Measurements from ENCODE around the gene EFCAB12. TPM values are rescaled to one million over a fixed set of nuclear protein-coding genes. Genes with fewer than 3 reads are reported as not detected.
A peak's percentile ranks its signal among the peaks of the same experiment; 100 is the strongest.
"Not testable (repeated sequence)": the region's sequence is repeated elsewhere in the genome, so short reads cannot be mapped to it uniquely, and the experiment has no call there.

Gene EFCAB12
- polyA plus RNA-seq, 1 experiment = 0.07 TPM

DNA sequence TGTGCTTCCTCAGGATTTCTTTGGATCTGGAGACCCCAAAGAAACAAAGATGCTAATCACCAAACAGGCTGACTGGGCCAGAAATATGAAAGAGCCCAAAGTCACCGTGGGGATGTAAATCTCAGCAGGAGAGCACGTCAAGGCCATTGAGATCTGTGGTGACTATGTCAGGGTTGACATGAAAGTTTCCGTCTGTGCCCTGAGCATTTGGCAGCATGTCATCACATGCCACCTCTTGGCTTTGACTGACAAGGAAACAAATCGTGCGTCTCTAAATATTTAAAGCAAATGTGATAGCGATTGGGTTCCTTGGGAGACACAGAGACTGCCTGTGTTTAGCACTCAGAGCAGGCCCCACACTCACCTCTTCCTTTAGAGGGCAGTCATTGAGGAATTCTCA lies 35.2 kb downstream of the EFCAB12 start:
- Histone ChIP-seq H3K9me3 (ENCODE audit: control insufficient read depth, insufficient read depth, low read length) (no peaks in the 10 kb centered on the region), H3K27me3 (ENCODE audit: control insufficient read depth, insufficient read depth, low read length) (no peaks in the 10 kb centered on the region), H3K27ac (ENCODE audit: low read depth, low read length) (no peak overlapping the region), H3K4me3 (ENCODE audit: low read depth, low read length) (no peak overlapping the region)
- TF ChIP-seq, protein P1, sequence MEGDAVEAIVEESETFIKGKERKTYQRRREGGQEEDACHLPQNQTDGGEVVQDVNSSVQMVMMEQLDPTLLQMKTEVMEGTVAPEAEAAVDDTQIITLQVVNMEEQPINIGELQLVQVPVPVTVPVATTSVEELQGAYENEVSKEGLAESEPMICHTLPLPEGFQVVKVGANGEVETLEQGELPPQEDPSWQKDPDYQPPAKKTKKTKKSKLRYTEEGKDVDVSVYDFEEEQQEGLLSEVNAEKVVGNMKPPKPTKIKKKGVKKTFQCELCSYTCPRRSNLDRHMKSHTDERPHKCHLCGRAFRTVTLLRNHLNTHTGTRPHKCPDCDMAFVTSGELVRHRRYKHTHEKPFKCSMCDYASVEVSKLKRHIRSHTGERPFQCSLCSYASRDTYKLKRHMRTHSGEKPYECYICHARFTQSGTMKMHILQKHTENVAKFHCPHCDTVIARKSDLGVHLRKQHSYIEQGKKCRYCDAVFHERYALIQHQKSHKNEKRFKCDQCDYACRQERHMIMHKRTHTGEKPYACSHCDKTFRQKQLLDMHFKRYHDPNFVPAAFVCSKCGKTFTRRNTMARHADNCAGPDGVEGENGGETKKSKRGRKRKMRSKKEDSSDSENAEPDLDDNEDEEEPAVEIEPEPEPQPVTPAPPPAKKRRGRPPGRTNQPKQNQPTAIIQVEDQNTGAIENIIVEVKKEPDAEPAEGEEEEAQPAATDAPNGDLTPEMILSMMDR (IDR thresholded peaks at IDR 0.05; ENCODE audit: low read depth, low read length) = no peak
- CTCF ChIA-PET = no interaction called here
- DNase-seq (ENCODE audit: low read depth, low spot score) = no peak
- POLR2A ChIA-PET = no interaction called here

DNA sequence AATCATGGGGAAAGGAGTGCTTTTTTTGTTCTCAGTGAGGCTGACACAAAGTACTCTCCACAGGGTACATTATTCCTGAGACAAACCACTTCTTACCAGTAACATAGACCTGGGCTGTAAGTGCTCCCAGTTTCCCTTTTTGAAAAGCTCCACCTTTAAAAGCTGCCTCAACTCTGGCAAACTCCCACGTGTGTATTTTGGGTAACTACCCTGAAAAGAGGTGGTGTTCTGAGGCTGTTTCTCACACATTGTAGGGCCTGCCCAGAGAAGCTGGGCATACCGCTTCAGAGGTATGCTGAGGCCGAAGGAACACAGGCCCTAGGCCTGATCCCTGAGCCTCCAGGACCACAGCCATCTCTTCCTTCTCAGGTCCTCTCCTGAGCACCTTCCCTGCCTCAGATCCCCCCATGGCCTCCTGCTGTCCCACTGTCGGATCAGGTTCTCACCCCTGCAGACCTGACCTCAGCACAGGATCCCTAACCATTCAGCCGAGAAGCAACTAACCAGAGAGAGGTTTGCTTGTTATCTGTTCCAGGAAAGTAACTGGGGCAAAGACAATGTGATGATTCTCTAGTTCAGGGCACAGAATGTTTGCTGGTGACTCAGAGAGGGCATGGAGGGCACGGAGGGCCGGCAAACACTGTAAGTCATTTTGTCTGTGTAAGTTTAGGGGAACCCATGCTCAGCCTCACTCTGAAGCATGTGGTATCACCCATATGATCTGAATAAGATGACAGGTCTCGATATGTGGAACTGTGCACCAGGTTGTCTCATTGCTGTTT lies 36.1 kb downstream of the EFCAB12 start:
- H3K4me3 ChIP-seq (ENCODE audit: low read depth, low read length); H3K9me3 ChIP-seq (ENCODE audit: control insufficient read depth, insufficient read depth, low read length); POLR2A ChIA-PET; H3K27me3 ChIP-seq (ENCODE audit: control insufficient read depth, insufficient read depth, low read length); DNase-seq (ENCODE audit: low read depth, low spot score); CTCF ChIA-PET; H3K27ac ChIP-seq (ENCODE audit: low read depth, low read length): not testable (repeated sequence)

DNA sequence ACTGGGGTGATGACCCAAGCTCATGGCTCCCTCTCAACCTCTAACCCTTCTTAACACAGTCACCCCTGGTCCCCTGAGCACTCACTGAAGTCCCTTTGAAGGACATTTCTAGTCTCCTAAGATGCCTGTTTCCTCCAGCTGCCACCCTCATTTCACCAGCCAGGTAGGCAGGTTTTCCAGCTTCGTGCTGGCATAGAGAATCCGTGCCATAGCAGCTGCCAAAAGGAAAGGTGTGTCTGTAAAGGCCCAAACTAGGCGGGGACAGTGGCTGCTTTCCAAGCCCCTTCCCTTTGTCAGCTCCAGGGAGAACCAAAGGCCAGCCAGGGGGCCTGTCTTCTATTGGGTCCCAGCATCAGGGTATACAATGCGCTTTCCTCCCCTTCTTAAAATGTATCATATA lies 36.9 kb downstream of the EFCAB12 start:
- H3K27me3 ChIP-seq (ENCODE audit: control insufficient read depth, insufficient read depth, low read length); H3K27ac ChIP-seq (ENCODE audit: low read depth, low read length); H3K9me3 ChIP-seq (ENCODE audit: control insufficient read depth, insufficient read depth, low read length); DNase-seq (ENCODE audit: low read depth, low spot score); H3K4me3 ChIP-seq (ENCODE audit: low read depth, low read length); POLR2A ChIA-PET: not testable (repeated sequence)
- CTCF ChIA-PET = interaction anchor here (1.0 kb wide), 1 partner anchor 9 kb away, joined by 4 read pairs; no protein-coding TSS in a partner anchor

DNA sequence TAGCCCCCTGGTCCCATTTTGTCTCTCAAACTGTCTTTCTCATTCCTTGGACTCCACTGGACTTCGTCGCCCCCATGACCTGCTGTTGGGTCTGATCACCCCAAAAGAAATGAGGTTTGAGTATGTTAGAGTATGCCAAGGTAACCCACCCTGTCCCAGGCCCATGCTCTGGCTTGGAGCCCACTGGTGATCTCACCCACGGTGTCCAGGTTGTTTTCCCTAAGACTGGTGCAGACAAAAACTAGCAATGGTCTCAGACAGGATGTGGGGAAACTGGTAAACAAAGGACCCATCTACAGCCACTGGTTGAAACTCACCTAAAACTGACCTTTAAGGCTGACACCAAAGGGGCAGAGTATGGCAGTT lies 38.9 kb downstream of the EFCAB12 start:
- POLR2A ChIA-PET = no interaction called here
- Histone ChIP-seq H3K9me3 (ENCODE audit: control insufficient read depth, insufficient read depth, low read length) (no peaks in the 10 kb centered on the region), H3K27ac (ENCODE audit: low read depth, low read length) (peak overlapping the region; percentile 94), H3K4me3 (ENCODE audit: low read depth, low read length) (no peak overlapping the region), H3K27me3 (ENCODE audit: control insufficient read depth, insufficient read depth, low read length) (no peaks in the 10 kb centered on the region)
- CTCF ChIA-PET = no interaction called here
- DNase-seq (ENCODE audit: low read depth, low spot score) = no peak
- TF ChIP-seq, protein P1 (IDR thresholded peaks at IDR 0.05; ENCODE audit: low read depth, low read length) = no peak

DNA sequence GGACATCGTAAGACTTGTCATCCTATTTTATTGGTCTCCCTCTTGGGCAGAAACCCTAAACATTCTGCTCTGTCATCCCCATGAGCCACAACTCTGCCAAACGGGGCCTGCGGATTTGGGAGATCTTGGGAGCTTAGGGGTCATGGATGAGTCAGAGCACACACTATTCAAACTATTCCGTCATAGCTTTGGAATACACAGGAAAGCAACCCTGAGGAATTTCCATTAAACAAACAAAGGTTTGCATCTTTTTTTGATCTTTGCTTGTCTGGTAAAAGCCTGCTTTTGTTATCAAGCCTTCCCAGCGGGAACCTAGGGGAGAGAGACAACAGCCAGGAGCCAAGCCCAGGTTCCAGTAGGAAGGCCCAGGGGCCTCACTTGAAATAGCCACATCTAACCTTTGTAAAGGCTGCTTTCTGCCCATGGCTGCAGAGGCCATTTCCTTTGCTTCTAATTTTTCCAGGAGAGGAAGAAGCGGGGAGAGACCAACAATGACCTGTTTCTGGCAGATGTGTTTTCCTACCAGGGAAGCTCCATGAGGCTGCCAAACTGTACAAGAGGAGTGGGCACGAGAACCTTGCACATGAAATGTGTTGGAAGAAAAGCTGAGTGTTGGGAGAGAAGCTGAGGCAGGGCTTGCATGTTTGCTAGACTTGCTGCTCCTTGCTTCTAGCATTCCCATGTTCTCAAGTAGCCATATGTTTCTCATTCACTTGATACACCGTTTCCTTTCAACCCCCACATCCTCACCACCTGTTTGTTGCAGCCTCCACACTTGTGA lies 39.5 kb downstream of the EFCAB12 start:
- H3K27ac ChIP-seq (ENCODE audit: low read depth, low read length) = peak overlapping the region; percentile 94
- H3K27me3 ChIP-seq (ENCODE audit: control insufficient read depth, insufficient read depth, low read length); CTCF ChIA-PET; H3K9me3 ChIP-seq (ENCODE audit: control insufficient read depth, insufficient read depth, low read length); H3K4me3 ChIP-seq (ENCODE audit: low read depth, low read length): not testable (repeated sequence)
- peak; percentile 61 for DNase-seq (ENCODE audit: low read depth, low spot score)
- POLR2A ChIA-PET = interaction anchor here (1.3 kb wide), 1 partner anchor 217 kb away, joined by 4 read pairs; no protein-coding TSS in a partner anchor

DNA sequence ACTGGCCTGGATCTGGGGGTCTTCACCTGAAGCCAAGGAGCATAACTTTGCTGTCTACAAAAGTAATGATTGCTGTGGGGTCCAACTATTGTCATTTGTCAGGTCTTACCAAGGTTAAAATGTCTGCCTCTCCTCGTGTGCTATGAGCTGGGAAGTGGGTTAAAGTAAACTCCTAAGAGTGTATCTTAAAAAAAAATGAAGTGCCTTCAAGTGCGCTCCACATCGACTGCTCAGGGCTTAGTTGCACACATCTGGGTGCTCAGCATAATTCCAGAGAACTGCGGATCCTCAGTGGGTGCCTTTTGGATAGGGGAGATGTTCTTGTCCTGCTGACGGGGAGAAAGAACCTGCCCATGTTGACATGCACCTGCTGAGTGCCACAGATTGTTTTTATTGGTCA lies 40.9 kb downstream of the EFCAB12 start:
- TF ChIP-seq, protein P1 (IDR thresholded peaks at IDR 0.05; ENCODE audit: low read depth, low read length) = no peak
- CTCF ChIA-PET = interaction anchor here (1.7 kb wide), 1 partner anchor 48 kb away, joined by 5 read pairs; no protein-coding TSS in a partner anchor
- H3K4me3 ChIP-seq (ENCODE audit: low read depth, low read length) = no peak overlapping the region
- no peaks in the 10 kb centered on the region for H3K9me3 ChIP-seq (ENCODE audit: control insufficient read depth, insufficient read depth, low read length)
- no peak overlapping the region for H3K27ac ChIP-seq (ENCODE audit: low read depth, low read length)
- POLR2A ChIA-PET = interaction anchor here (0.7 kb wide), 1 partner anchor 26 kb away, joined by 3 read pairs; no protein-coding TSS in a partner anchor
- no peaks in the 10 kb centered on the region for H3K27me3 ChIP-seq (ENCODE audit: control insufficient read depth, insufficient read depth, low read length)
- no peak for DNase-seq (ENCODE audit: low read depth, low spot score)
